ENCODE data around the gene COL16A1.

The COL16A1 gene

DNA sequence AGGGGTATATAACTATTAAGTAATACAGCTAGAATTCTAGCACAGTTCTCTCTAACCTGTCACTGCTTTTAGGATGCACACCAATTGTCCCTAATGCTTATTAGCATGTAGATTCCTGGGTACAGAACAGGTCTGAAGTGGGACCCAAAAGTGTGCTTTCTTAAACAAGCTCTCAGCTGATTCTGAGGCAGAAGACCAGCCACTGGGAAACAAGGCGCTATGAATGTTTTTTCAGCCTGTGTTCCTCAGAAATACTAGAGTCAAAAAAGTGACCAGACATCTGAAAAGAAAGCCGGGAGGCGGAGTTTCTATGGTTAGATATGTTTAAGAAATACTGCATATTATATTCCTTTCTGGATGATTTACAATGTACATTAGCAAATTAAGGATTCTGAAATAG lies 60.9 kb downstream of the COL16A1 start:
- TF ChIP-seq, protein P1, sequence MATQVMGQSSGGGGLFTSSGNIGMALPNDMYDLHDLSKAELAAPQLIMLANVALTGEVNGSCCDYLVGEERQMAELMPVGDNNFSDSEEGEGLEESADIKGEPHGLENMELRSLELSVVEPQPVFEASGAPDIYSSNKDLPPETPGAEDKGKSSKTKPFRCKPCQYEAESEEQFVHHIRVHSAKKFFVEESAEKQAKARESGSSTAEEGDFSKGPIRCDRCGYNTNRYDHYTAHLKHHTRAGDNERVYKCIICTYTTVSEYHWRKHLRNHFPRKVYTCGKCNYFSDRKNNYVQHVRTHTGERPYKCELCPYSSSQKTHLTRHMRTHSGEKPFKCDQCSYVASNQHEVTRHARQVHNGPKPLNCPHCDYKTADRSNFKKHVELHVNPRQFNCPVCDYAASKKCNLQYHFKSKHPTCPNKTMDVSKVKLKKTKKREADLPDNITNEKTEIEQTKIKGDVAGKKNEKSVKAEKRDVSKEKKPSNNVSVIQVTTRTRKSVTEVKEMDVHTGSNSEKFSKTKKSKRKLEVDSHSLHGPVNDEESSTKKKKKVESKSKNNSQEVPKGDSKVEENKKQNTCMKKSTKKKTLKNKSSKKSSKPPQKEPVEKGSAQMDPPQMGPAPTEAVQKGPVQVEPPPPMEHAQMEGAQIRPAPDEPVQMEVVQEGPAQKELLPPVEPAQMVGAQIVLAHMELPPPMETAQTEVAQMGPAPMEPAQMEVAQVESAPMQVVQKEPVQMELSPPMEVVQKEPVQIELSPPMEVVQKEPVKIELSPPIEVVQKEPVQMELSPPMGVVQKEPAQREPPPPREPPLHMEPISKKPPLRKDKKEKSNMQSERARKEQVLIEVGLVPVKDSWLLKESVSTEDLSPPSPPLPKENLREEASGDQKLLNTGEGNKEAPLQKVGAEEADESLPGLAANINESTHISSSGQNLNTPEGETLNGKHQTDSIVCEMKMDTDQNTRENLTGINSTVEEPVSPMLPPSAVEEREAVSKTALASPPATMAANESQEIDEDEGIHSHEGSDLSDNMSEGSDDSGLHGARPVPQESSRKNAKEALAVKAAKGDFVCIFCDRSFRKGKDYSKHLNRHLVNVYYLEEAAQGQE (IDR thresholded peaks at IDR 0.05; ENCODE audit: insufficient read depth in 1 of 2, low read depth in 2 of 2, low read length in 2 of 2): no peak
- TF ChIP-seq FOXP2 (optimal IDR thresholded peaks at IDR 0.05; ENCODE audit: borderline replicate concordance, extremely low read depth, extremely low read length, insufficient read depth): no peak
- no peak for TF ChIP-seq TAF1 (IDR thresholded peaks at IDR 0.05; ENCODE audit: borderline replicate concordance, insufficient read depth, low read length)
- TF ChIP-seq POLR2AphosphoS5 (IDR thresholded peaks at IDR 0.05; ENCODE audit: low read depth, low read length): no peak

DNA sequence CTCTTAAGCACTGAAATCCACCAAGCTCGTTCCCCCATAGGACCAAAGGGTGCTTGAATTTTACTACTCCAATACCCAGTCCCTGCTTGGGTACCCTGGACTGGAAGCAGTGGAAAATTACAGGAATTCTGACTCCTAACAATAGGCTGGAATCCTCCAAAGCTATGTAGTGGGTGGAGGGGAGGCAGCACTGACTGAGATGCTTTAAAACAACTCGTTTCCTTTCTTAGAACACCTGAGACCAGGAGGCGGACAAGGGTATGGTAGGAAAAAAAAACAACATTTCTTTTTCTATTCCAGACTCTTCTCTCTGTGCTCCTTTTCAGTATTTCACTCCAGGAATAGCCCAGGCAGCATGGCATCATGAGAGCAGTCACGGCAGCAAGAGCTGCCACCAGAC lies 61.5 kb downstream of the COL16A1 start:
- no peak for TF ChIP-seq SIN3A (IDR thresholded peaks at IDR 0.05; ENCODE audit: borderline replicate concordance, insufficient read depth, low read length)
- no peak for TF ChIP-seq POLR2AphosphoS5 (IDR thresholded peaks at IDR 0.05; ENCODE audit: low read depth, low read length)
- TF ChIP-seq FOXP2 (optimal IDR thresholded peaks at IDR 0.05; ENCODE audit: borderline replicate concordance, extremely low read depth, extremely low read length, insufficient read depth): no peak
- TF ChIP-seq, protein P1 (IDR thresholded peaks at IDR 0.05; ENCODE audit: insufficient read depth in 1 of 2, low read depth in 2 of 2, low read length in 2 of 2): no peak
- no peak for TF ChIP-seq TAF1 (IDR thresholded peaks at IDR 0.05; ENCODE audit: borderline replicate concordance, insufficient read depth, low read length)

DNA sequence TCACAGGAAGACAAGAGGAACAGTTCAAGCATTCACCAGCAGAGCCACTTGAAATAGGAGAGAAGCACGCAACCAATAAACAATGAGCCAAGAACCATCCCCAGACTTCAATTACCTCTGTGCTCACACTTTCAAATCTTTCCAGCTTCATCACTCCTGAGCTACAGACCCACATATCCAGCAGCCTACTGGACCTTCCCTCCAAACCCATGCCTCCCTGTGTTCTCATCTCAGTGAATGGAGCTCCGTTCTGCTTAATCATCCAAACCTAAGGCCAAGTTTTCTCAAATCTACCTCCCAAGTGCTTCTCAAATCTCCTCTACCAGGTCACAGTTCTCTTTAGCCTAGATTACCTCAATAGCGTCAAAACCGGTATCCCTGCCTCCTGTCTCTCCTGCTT lies 62.9 kb downstream of the COL16A1 start:
- TF ChIP-seq, protein P1 (IDR thresholded peaks at IDR 0.05; ENCODE audit: insufficient read depth in 1 of 2, low read depth in 2 of 2, low read length in 2 of 2): no peak
- TF ChIP-seq POLR2AphosphoS5 (IDR thresholded peaks at IDR 0.05; ENCODE audit: low read depth, low read length) (no peak), FOXP2 (optimal IDR thresholded peaks at IDR 0.05; ENCODE audit: borderline replicate concordance, extremely low read depth, extremely low read length, insufficient read depth) (no peak), TAF1 (IDR thresholded peaks at IDR 0.05; ENCODE audit: borderline replicate concordance, insufficient read depth, low read length) (no peak), SIN3A (IDR thresholded peaks at IDR 0.05; ENCODE audit: borderline replicate concordance, insufficient read depth, low read length) (no peak)

DNA sequence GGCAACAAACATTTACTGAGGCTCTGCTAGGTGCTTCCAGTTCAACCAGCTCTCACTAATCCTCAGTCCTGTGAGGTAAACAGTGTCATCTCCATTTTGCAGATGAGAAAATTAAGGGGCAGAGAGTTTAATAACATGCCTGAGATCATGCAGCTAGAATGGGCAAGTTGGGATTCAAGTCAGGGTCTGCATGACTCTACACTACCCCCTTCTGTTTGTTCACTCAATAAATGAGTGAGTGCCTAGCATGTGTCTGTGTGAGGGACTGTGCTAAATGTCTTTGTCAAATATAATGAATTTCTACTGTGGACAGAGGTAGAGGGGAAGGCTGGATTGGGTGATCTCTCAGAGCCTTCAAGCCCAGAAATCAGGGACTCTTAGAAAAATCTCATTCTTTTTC lies 63.6 kb downstream of the COL16A1 start:
- TF ChIP-seq TAF1 (IDR thresholded peaks at IDR 0.05; ENCODE audit: borderline replicate concordance, insufficient read depth, low read length): no peak
- no peak for TF ChIP-seq SIN3A (IDR thresholded peaks at IDR 0.05; ENCODE audit: borderline replicate concordance, insufficient read depth, low read length)
- TF ChIP-seq FOXP2 (optimal IDR thresholded peaks at IDR 0.05; ENCODE audit: borderline replicate concordance, extremely low read depth, extremely low read length, insufficient read depth): no peak
- TF ChIP-seq POLR2AphosphoS5 (IDR thresholded peaks at IDR 0.05; ENCODE audit: low read depth, low read length): no peak
- TF ChIP-seq, protein P1 (IDR thresholded peaks at IDR 0.05; ENCODE audit: insufficient read depth in 1 of 2, low read depth in 2 of 2, low read length in 2 of 2): no peak

DNA sequence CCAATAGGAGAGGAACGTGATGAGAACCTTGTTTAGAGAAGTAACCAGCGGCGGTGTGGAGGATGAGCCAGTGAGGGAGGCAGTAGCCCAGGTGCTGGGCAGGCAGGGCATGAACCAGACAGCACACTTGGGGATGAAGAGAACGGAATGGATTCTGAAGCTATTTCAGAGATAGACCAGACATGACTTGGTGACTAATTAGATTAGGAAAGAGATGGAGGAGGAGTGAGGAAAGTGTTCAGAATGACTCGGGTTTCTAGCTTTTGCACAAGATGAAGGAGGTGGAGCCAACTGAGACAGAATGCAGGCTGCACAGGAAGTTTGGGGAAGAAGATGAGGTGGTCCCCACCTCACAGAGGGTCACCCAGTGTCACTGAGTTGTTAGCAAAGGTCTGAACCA lies 64.3 kb downstream of the COL16A1 start:
- no peak for TF ChIP-seq POLR2AphosphoS5 (IDR thresholded peaks at IDR 0.05; ENCODE audit: low read depth, low read length)
- no peak for TF ChIP-seq SIN3A (IDR thresholded peaks at IDR 0.05; ENCODE audit: borderline replicate concordance, insufficient read depth, low read length)
- peak; percentile 25; the same call in 1 of the 2 replicates for TF ChIP-seq TAF1 (IDR thresholded peaks at IDR 0.05; ENCODE audit: borderline replicate concordance, insufficient read depth, low read length)
- TF ChIP-seq, protein P1 (IDR thresholded peaks at IDR 0.05; ENCODE audit: insufficient read depth in 1 of 2, low read depth in 2 of 2, low read length in 2 of 2): no peak
- no peak for TF ChIP-seq FOXP2 (optimal IDR thresholded peaks at IDR 0.05; ENCODE audit: borderline replicate concordance, extremely low read depth, extremely low read length, insufficient read depth)
